H54 (cell line): ENCODE results near the gene FOXR1.
"Not testable (repeated sequence)": the region's sequence is repeated elsewhere in the genome, so short reads cannot be mapped to it uniquely, and the experiment has no call there.

Source experiments
- DNase-seq: peaks from one replicate; pipeline ENCODE4 v3.0.0; 2011; ENCODE audit warnings: low spot score, mixed read lengths; ENCODE audit not compliant: insufficient read length
- FAIRE-seq: peaks from 3 replicates; lab custom pipeline; 2011; peaks lifted over from hg19 to GRCh38; lab: Jason Lieb, UNC
- POLR2A ChIP-seq: IDR thresholded peaks from 2 replicates; pipeline ENCODE4 v1.6.1; 2011; ENCODE audit warnings: low read depth, mild to moderate bottlenecking, low read length

Gene FOXR1

GRCh38 chr11:118931571-118931970 lies 40.0 kb upstream of the FOXR1 start:
- FAIRE-seq (no peak), DNase-seq (no peak)
- no peak for TF ChIP-seq POLR2A

- FAIRE-seq (no peak), DNase-seq (no peak)
- TF ChIP-seq POLR2A: no peak
Measured at GRCh38 chr11:118933486-118933885, 38.1 kb upstream of the FOXR1 start.

GRCh38 chr11:118935376-118935775 lies 36.2 kb upstream of the FOXR1 start:
- no peak for DNase-seq
- TF ChIP-seq POLR2A: no peak
- no peak for FAIRE-seq

- FAIRE-seq (no peak), DNase-seq (no peak)
- no peak for TF ChIP-seq POLR2A
Measured at GRCh38 chr11:118938491-118939403, 32.8 kb upstream of the FOXR1 start.

GRCh38 chr11:118939404-118939915 lies 32.1 kb upstream of the FOXR1 start:
- no peak for DNase-seq
- FAIRE-seq: no peak
- TF ChIP-seq POLR2A: no peak

- DNase-seq: no peak
Measured at GRCh38 chr11:118939953-118940598, 31.5 kb upstream of the FOXR1 start.

GRCh38 chr11:118947091-118947490 lies 24.5 kb upstream of the FOXR1 start:
- DNase-seq (no peak), FAIRE-seq (no peak)
- no peak for TF ChIP-seq POLR2A

More at GRCh38 chr11:118939953-118940598, 31.5 kb upstream of the FOXR1 start:
- TF ChIP-seq POLR2A: no peak
- FAIRE-seq: no peak

GRCh38 chr11:118948000-118948399 lies 23.6 kb upstream of the FOXR1 start:
- FAIRE-seq: no peak
- DNase-seq: no peak

GRCh38 chr11:118953265-118953664 lies 18.3 kb upstream of the FOXR1 start:
- no peak for TF ChIP-seq POLR2A
- DNase-seq: no peak
- no peak for FAIRE-seq

More at GRCh38 chr11:118948000-118948399, 23.6 kb upstream of the FOXR1 start:
- TF ChIP-seq POLR2A: no peak

GRCh38 chr11:118953976-118954375 lies 17.6 kb upstream of the FOXR1 start:
- DNase-seq, FAIRE-seq: not testable (repeated sequence)

GRCh38 chr11:118956094-118956846 lies 15.3 kb upstream of the FOXR1 start, which contains the start of gene UPK2:
UPK2 (plus strand) TSS chr11:118956298; CDS start chr11:118956351, 53 bp downstream.
- no peak for TF ChIP-seq POLR2A
- DNase-seq (peak; percentile 79), FAIRE-seq (peak; percentile 71)

- no peak for FAIRE-seq
- no peak for DNase-seq
- no peak for TF ChIP-seq POLR2A
Measured at GRCh38 chr11:118956847-118957469, 14.6 kb upstream of the FOXR1 start.

- DNase-seq (no peak), FAIRE-seq (no peak)
- no peak for TF ChIP-seq POLR2A
Measured at GRCh38 chr11:118957549-118957948, 14.0 kb upstream of the FOXR1 start.
